Right lobe of liver (tissue), 6 donors: ENCODE data around the gene PCDHB11. TPM values are rescaled to one million over a fixed set of nuclear protein-coding genes. Genes with fewer than 3 reads are reported as not detected.
"Not testable (repeated sequence)": the region's sequence is repeated elsewhere in the genome, so short reads cannot be mapped to it uniquely, and the experiment has no call there.

Source experiments
- ATAC-seq, 4 donors: fragments of 200-7000 bp; cut with Tn5 transposase; one replicate each; pipeline ENCODE4 v1.9.1; 2020; ENCODE audit warnings: mild to moderate bottlenecking in 4 of 4, moderate library complexity in 4 of 4
- DNase-seq, 3 donors: peaks; one replicate each; pipeline ENCODE4 v3.0.0-alpha.2; 2020
- H3K27ac ChIP-seq, 3 donors: fragments of 200-600 bp; one replicate each; pipeline ENCODE4 v1.8.0; 2022
- H3K27me3 ChIP-seq, 2 donors: fragments of 200-600 bp; one replicate each; pipeline ENCODE4 v1.8.0; 2022
- H3K36me3 ChIP-seq, 4 donors: fragments of 200-600 bp; sonication (generic) in 1 of 4; one replicate each; pipeline versions ENCODE4 v1.5.1 to v1.8.0; 2017 to 2022; ENCODE audit warnings: control low read depth in 1 of 4
- H3K4me1 ChIP-seq, 4 donors: fragments of 200-600 bp; sonication (generic) in 1 of 4; one replicate each; pipeline versions ENCODE4 v1.5.1 to v1.8.0; 2017 to 2022; ENCODE audit warnings: control low read depth in 1 of 4
- H3K4me3 ChIP-seq, 3 donors: fragments of 200-600 bp; one replicate each; pipeline ENCODE4 v1.8.0; 2022
- H3K9me3 ChIP-seq, 4 donors: fragments of 200-600 bp; sonication (generic) in 1 of 4; one replicate each; pipeline versions ENCODE4 v1.5.1 to v1.8.0; 2017 to 2022; ENCODE audit warnings: control low read depth in 1 of 4
- CTCF ChIP-seq, 4 donors: fragments of 200-600 bp in 3 of 4; fragments of 450-650 bp in 1 of 4; IDR thresholded peaks; one replicate each; pipeline versions ENCODE4 v1.5.1 to v1.8.0; 2016 to 2022; ENCODE audit warnings: antibody characterized with exemption in 4 of 4, mild to moderate bottlenecking in 2 of 4
- POLR2A ChIP-seq: fragments of 450-650 bp; IDR thresholded peaks from one replicate; pipeline ENCODE4 v1.6.1; 2017; ENCODE audit warnings: antibody characterized with exemption, mild to moderate bottlenecking
- WGBS: methylation state at CpG from one replicate; pipeline ENCODE4 v1.1.6; 2018; ENCODE audit warnings: low coverage, low lambda C conversion rate; ENCODE audit not compliant: insufficient coverage; ENCODE audit errors: missing lambda C conversion rate; 5-methylcytosine and 5-hydroxymethylcytosine counted together
- intact Hi-C, 2 donors: fragments of 100-400 bp; cut with DNase I; formaldehyde crosslinking; loops; one replicate each; pipeline versions ENCODE4 v1.11.2 to v1.14.1; 2022
- total RNA-seq, 6 experiments: library from RNA; depleted of rRNA in 2 of 6; stranded (reverse); fragments of >200 nt in 2 of 6; fragmentation: NEBNext Ultra II Directional in 3 of 6; extraction: Animal tissue kit (Norgen Biotek cat#: 25700) in 3 of 6; gene quantifications; one replicate each; pipeline versions ENCODE4 v1.1.0 to v1.2.4, GENCODE V29; 2016 to 2023
- donor health status: DM: no; HTN: yes; CAD: no.
- donor health status: DM: no; HTN: no; CAD: no.
- donor health status: DM: no; HTN: no; CAD: no.
- donor health status: DM: no; HTN: yes; CAD: no.
- donor health status: DM: no; HTN: yes; CAD: no.

Gene PCDHB11
- total RNA-seq, 6 experiments from 2014 or later, result 0.06 to 0.44 (median 0.19) TPM; not detected in 1

- H3K27me3 ChIP-seq, result no peaks in the 10 kb centered on the region
- H3K4me1 ChIP-seq, result no peaks in the 10 kb centered on the region
- no peak within 1 kb of the TSS for H3K27ac ChIP-seq
- WGBS, result 17% methylated on average over 15 of the region's 15 CpGs
- DNase-seq (no peak), ATAC-seq (peak in 2 of 4 donors; percentile 51 to 67)
- no peaks in the 10 kb centered on the region for H3K36me3 ChIP-seq
- H3K9me3 ChIP-seq, result peaks cover 0 to 14% (median 0%) of the 10 kb centered on the region in 4 donors
- intact Hi-C loops, result no loop called here
- H3K4me3 ChIP-seq, result no peak within 1 kb of the TSS
- TF ChIP-seq POLR2A (no peak), CTCF (IDR thresholded peaks at IDR 0.05) (peak in 2 of 4 donors; percentile 10 to 15)
Observed at GRCh38 chr5:141223112-141223783, 23.8 kb downstream of the PCDHB11 start, which contains the start of gene PCDHB14. Gene PCDHB14, plus strand, starts transcription at chr5:141223343. Its CDS starts 163 bp downstream, at chr5:141223506.

GRCh38 chr5:141224844-141225243 is 25.4 kb downstream of the PCDHB11 start:
- intact Hi-C loops, DNase-seq, H3K9me3 ChIP-seq, H3K27me3 ChIP-seq, H3K36me3 ChIP-seq, ATAC-seq, H3K4me1 ChIP-seq, H3K4me3 ChIP-seq, H3K27ac ChIP-seq: not testable (repeated sequence)
- 17% methylated on average over 13 of the region's 40 CpGs for WGBS

- H3K27me3 ChIP-seq, H3K36me3 ChIP-seq, H3K4me1 ChIP-seq, DNase-seq, H3K4me3 ChIP-seq, H3K27ac ChIP-seq, intact Hi-C loops, ATAC-seq, H3K9me3 ChIP-seq: not testable (repeated sequence)
- 39% methylated on average over 5 of the region's 30 CpGs for WGBS
Observed at GRCh38 chr5:141225421-141225820, 26.0 kb downstream of the PCDHB11 start.

- intact Hi-C loops, result no loop called here
- TF ChIP-seq CTCF (IDR thresholded peaks at IDR 0.05) (peak in 3 of 4 donors; percentile 7 to 12 (median 8)), POLR2A (no peak)
- ATAC-seq (no peak), DNase-seq (no peak)
- H3K36me3 ChIP-seq, result no peaks in the 10 kb centered on the region
- H3K4me1 ChIP-seq, result no peaks in the 10 kb centered on the region
- no peaks in the 10 kb centered on the region for H3K27me3 ChIP-seq
- H3K27ac ChIP-seq, result no peak overlapping the region
- peaks cover 0 to 23% (median 4%) of the 10 kb centered on the region in 4 donors for H3K9me3 ChIP-seq
- no peak overlapping the region for H3K4me3 ChIP-seq
- WGBS, result 5% methylated on average over 15 of the region's 15 CpGs
Observed at GRCh38 chr5:141234109-141234667, 34.8 kb downstream of the PCDHB11 start.

- 14% methylated on average over 19 of the region's 40 CpGs for WGBS
- H3K9me3 ChIP-seq, result peaks cover 0 to 17% (median 4%) of the 10 kb centered on the region in 4 donors
- H3K36me3 ChIP-seq, DNase-seq, H3K4me3 ChIP-seq, H3K4me1 ChIP-seq, H3K27me3 ChIP-seq, H3K27ac ChIP-seq, intact Hi-C loops, ATAC-seq: not testable (repeated sequence)
Observed at GRCh38 chr5:141235922-141236321, 36.5 kb downstream of the PCDHB11 start.
